GM12873 (cell line): ENCODE measurements around the gene CFAP20DC.

Experiments used
- TF ChIP-seq, protein P1 (sequence below): IDR thresholded peaks from 2 replicates; pipeline ENCODE4 v1.5.1; 2012; ENCODE audit warnings: low read depth, mild to moderate bottlenecking, moderate library complexity, low read length, control low read depth; ENCODE audit not compliant: insufficient read depth; ENCODE audit errors: missing control alignments

CFAP20DC gene

DNA sequence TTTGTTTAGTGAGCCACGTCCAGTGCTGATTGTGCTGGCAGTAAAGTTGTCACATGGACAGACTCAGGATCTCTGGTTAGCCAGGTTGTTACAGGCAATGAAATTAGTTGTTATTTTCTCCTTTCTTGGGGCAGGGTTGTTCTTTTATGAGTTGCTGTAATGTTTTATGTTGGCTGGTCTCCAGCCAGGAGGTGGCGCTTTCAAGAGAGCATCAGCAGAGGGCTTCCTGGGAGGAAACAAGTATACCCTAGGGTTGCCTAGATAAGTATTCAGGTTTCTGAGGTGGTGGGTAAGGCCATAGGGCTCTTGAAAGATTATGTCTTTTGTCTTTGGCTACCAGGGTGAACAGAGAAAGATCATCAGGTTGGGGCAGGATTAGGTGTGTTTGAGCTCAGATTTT lies 14.5 kb upstream of the CFAP20DC start:
- TF ChIP-seq, protein P1, sequence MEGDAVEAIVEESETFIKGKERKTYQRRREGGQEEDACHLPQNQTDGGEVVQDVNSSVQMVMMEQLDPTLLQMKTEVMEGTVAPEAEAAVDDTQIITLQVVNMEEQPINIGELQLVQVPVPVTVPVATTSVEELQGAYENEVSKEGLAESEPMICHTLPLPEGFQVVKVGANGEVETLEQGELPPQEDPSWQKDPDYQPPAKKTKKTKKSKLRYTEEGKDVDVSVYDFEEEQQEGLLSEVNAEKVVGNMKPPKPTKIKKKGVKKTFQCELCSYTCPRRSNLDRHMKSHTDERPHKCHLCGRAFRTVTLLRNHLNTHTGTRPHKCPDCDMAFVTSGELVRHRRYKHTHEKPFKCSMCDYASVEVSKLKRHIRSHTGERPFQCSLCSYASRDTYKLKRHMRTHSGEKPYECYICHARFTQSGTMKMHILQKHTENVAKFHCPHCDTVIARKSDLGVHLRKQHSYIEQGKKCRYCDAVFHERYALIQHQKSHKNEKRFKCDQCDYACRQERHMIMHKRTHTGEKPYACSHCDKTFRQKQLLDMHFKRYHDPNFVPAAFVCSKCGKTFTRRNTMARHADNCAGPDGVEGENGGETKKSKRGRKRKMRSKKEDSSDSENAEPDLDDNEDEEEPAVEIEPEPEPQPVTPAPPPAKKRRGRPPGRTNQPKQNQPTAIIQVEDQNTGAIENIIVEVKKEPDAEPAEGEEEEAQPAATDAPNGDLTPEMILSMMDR = peak; percentile 23

DNA sequence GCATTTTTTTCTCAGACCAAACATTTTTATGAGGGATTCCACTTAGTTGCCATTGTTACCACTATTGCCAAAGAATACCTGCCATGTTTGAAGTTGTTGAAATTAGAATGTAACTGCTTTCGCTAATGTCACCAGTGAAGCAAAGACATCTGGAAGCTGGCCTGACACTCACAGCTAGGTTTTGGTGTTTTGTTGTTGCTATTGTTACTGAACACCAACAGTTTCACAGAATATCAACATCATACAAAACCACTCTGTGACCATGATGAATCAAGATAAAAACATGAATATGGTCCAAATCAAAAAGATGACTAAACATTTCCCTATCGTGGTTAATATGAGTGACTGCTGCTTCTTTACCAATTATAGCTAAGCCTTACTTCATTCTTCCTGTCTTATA lies 6.9 kb upstream of the CFAP20DC start:
- TF ChIP-seq, protein P1 = no peak

DNA sequence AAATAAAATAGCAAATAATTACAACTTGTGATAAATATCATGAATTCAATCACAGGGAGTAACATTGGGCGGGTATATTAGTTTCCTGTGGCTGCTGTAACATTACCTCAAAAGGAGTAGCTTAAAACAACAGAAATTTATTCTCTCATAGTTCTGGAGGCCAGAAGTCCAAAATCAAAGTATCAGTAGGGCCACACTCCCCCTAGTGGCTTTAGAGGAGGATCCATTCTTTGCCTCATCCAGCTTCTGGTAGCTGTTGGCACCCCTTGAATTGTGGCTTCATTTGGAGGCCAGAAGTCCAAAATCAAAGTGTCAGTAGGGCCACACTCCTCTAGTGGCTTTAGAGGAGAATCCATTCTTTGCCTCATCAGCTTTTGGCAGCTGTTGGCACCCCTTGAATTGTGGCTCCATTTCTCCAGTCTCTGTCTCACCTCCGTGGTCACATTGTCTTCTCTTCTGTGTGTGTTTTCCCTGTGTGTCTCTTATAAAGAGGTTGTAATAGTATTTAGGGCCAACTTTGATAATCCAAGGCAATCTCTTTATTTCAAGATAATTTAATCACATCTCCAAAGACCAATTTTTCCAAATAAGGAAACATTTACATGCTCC lies 3.1 kb upstream of the CFAP20DC start:
- TF ChIP-seq, protein P1 = peak; percentile 74

DNA sequence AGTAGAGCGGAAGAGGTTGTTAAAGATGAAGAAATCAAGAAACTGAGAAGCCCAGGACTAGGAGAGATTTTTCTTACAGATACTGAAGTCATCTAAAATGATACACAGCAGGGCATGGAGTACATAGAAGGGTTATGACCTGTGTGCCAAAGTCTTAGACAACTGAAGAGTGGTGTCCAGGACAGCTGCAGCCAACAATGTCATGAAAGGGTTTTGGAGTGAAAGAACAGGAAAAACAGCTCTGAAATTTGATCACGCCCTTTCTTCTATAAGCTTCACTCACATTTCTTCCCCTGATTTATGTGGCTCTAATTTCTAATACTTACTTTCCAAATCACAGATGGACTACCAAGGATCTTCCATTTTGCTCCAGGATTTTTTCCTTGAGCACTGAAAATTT lies 3.0 kb downstream of the CFAP20DC start:
- TF ChIP-seq, protein P1 = no peak

DNA sequence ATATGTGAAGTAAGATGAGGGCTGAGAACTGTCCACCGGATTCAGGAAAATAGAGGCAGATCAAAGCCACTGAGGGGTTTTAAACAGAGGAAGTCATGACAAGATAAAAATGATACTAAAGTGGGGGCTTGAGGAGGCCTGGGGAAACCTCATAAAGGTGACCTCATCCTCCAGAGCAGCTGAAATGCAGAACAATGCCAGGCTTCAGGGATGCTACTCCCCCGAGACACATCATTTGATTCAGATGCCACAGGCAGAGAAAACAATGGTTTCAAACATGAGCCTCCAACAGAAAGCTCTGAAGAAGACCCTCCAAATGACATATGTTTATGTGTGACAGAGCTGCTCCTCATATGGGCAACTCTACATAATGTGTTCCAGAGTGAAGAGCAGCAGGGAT lies 6.4 kb downstream of the CFAP20DC start:
- TF ChIP-seq, protein P1 = no peak

DNA sequence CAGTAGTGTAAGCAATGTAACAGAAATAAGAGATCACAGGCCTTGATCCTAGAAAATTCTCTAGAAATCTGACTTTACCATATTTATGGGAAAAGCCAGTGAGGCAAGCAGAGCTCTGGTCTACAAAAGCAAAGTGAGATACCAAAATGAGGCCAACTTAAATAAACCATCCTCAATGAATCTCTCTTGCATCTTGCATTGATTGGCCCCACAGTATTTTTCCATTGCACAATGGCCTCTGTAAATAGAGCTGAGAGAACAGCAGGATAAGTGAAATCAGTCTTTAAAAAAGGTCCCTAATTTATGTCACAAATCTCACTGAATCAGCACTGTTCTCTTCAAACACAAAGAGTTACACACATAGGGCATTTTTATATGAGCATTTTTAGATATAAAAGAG lies 8.9 kb downstream of the CFAP20DC start:
- TF ChIP-seq, protein P1 = no peak

DNA sequence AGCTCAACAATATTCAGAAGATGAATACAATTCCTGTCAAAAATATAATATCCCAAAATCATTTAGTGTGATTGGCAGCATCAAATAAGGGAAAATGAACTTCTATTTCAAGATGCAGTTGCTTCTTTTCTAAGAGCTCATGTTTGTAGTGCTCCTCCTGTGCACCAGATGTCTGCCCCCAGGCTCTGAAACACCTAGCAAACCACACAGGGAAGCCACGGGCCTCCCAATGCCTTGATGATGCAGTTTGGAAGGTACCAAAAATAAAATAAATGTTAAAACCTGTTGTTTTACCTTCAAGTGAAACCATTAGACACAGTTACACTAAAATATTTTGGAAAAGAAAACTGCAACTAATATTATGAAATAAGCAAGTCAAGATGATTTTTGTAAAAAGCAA lies 22.2 kb downstream of the CFAP20DC start:
- TF ChIP-seq, protein P1 = no peak

DNA sequence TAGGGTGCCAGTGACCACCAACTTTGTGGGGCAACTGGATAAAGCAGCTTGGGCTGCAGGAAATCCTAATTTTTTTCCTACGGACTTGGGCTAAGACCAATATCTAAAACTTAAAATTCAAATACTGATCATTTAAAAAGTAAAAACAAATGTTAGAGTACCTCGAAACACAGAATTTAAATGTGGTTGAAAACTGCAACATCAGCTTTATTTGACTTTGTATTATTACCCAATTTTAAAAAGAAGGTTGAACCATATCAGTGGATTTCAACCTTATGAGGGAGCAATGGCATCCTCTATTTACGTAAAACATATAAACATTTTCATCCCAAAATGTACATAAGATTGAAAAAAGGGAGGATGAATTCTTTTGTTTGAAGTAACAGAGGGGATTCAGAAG lies 26.2 kb downstream of the CFAP20DC start:
- TF ChIP-seq, protein P1 = no peak
